ENCODE measurements around the gene CDH12. TPM values are rescaled to one million over a fixed set of nuclear protein-coding genes. Genes with fewer than 3 reads are reported as not detected.
"Not testable (repeated sequence)": the region's sequence is repeated elsewhere in the genome, so short reads cannot be mapped to it uniquely, and the experiment has no call there.

CDH12 gene
- total RNA-seq, 4 donors from 2014 or later = not detected

DNA sequence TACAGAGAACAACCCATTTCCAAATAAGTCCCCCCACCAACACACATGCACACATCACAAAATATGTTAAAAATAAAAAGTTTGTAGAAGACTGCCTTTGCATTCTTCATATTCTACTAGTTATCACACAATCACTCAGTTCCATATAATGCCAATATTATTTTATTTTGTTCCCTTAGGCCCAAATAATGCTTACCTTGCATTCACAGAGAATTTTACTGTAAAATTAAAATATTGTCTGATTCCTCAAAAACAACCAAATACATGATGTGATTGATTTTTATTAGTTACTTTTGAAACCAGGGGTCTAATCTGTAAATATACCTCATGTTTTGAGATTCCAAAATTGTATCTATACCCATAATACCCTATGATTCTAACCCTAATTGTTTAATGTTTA is 536.9 kb downstream of the CDH12 start:
- DNase-seq (ENCODE audit: low spot score) (no peak), ATAC-seq (ENCODE audit: low FRiP score) (no peak)
- TF ChIP-seq, protein P1, sequence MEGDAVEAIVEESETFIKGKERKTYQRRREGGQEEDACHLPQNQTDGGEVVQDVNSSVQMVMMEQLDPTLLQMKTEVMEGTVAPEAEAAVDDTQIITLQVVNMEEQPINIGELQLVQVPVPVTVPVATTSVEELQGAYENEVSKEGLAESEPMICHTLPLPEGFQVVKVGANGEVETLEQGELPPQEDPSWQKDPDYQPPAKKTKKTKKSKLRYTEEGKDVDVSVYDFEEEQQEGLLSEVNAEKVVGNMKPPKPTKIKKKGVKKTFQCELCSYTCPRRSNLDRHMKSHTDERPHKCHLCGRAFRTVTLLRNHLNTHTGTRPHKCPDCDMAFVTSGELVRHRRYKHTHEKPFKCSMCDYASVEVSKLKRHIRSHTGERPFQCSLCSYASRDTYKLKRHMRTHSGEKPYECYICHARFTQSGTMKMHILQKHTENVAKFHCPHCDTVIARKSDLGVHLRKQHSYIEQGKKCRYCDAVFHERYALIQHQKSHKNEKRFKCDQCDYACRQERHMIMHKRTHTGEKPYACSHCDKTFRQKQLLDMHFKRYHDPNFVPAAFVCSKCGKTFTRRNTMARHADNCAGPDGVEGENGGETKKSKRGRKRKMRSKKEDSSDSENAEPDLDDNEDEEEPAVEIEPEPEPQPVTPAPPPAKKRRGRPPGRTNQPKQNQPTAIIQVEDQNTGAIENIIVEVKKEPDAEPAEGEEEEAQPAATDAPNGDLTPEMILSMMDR (IDR thresholded peaks at IDR 0.05) = no peak

DNA sequence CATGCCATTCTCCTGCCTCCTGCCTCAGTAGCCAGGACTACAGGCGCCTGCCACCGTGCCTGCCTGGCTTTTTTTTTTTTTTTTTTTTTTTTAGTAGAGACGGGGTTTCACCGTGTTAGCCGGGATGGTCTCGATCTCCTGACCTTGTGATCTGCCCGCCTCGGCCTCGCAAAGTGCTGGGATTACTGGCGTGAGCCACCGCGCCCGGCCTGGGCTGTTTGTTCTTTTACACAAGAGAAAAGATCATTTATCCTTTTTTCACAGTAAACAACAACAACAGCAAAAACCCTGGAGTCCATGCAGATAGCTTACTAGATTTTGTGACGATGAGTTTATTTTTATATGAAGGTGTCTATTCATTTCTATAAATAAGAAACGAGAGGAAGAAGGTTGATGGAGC is 538.1 kb downstream of the CDH12 start:
- DNase-seq (ENCODE audit: low spot score); ATAC-seq (ENCODE audit: low FRiP score): not testable (repeated sequence)

DNA sequence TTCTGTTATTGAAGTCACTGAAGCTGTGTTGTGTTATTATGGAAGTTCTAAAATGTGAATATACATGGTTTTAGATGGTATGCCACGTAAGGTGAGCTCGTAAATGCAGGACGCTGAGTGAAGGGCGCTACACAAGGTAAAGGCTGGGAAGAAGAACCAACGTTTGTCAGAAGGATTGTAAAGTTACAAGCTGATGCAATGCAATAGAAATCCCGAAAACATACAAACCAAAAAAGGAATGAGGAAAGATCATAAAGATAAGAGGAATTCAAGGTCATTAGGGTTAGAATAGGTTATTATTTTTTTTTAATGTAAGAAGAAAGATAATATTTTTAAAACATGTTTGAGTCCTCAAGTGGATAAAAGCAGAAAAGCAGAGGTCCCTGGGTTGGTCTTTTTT is 538.6 kb downstream of the CDH12 start:
- ATAC-seq (ENCODE audit: low FRiP score) = no peak
- TF ChIP-seq, protein P1 (IDR thresholded peaks at IDR 0.05) = no peak

DNA sequence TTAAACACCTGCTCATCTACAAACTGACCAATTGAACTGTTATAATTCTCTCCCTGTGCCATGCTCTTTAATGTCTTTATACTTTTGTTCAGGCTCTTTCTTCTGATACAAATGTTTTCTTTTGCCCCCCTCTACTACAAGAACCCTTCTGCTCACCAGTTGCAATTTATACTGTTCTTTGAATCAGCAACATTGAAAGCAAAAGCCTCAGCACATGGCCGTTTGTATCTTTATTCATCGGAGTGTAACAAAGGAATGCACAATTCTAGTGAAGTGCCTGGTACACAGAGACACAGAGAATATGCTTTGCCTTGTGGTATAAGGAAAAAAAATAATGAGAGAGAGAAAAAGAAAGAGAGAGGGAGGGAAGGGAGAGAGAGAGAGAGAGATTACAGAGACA is 547.1 kb downstream of the CDH12 start:
- TF ChIP-seq, protein P1 (IDR thresholded peaks at IDR 0.05) = no peak
- DNase-seq (ENCODE audit: low spot score) (no peak), ATAC-seq (ENCODE audit: low FRiP score) (no peak)

More for the DNA sequence above, 538.6 kb downstream of the CDH12 start:
- DNase-seq (ENCODE audit: low spot score) = no peak

DNA sequence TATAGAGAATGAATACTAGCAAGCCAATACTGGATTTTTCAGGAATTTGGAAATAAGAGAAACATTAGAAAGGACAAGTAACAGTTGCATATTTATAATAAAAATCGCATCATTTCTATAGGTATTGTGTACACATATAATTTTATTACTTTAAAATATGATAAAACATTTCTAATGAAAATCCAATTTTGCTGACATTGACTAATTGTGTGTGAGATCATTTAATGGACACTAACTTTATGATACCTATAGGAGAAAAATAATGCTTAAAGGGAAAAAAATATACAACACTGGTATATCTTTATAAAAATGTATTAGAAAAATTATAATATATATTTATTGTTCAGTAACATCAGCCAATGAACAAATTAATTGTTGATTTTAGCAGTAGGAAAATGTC is 557.3 kb downstream of the CDH12 start:
- DNase-seq (ENCODE audit: low spot score) (no peak), ATAC-seq (ENCODE audit: low FRiP score) (no peak)
- TF ChIP-seq, protein P1 (IDR thresholded peaks at IDR 0.05) = no peak

DNA sequence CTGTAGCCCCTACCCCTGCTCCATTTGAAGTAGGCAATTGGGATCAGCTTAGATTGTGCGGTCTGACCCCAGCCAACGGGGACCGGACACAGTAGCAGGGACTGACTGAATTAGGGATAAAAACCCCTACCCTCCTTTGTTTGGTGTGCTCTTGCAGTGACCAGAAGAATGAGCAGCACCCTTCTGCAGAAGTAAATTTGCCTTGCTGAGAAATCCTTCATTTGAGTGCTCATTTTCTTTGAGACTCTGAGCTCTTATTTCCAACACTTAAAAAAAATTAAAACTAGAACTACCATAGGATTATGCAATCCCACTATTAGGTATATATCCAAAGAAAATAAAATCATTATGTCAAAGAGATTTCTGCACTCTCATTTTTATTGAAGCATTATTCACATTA is 560.0 kb downstream of the CDH12 start:
- no peak for ATAC-seq (ENCODE audit: low FRiP score)
- DNase-seq (ENCODE audit: low spot score) = no peak
- TF ChIP-seq, protein P1 (IDR thresholded peaks at IDR 0.05) = no peak

DNA sequence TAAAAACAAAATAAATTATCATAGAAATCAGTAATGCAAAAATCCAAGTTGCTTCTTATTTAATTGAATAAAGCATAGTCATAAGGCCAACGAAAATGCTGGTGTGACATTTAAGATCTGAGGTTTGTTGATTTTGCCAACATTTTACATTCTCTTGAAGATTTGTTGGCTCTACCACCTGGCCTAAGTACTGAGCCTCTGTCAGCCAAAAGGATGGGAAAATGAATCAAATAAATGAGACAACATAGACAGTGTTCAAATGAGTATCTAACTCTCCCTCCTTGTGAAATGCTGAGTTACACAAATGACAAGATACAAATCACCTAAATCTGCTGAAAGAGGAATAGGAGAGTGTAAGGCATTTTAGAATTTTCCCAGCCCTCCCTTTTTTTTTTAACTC is 575.0 kb downstream of the CDH12 start:
- no peak for ATAC-seq (ENCODE audit: low FRiP score)
- TF ChIP-seq, protein P1 (IDR thresholded peaks at IDR 0.05) = no peak

DNA sequence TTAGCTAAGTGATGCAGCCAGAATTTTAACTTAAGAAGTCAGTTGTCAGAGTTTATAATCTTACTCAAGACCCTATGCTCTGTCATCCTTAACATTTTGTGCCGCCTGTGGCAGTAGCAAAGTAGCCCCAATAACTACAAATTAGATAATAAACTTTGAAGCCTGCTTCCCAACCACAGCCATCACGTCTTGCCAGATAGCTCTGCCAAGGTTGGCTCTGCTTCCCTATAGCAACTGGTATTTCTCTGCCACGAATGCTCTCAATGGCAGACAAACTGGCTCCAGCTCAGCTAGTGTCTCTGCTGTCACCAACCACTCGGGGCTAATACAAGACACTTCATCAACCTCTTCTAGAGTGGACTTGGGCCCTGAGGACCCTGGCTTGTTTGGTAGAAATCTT is 576.1 kb downstream of the CDH12 start:
- TF ChIP-seq, protein P1 (IDR thresholded peaks at IDR 0.05) = no peak
- ATAC-seq (ENCODE audit: low FRiP score) = no peak
- DNase-seq (ENCODE audit: low spot score) = no peak

More for the DNA sequence above, 575.0 kb downstream of the CDH12 start:
- no peak for DNase-seq (ENCODE audit: low spot score)

DNA sequence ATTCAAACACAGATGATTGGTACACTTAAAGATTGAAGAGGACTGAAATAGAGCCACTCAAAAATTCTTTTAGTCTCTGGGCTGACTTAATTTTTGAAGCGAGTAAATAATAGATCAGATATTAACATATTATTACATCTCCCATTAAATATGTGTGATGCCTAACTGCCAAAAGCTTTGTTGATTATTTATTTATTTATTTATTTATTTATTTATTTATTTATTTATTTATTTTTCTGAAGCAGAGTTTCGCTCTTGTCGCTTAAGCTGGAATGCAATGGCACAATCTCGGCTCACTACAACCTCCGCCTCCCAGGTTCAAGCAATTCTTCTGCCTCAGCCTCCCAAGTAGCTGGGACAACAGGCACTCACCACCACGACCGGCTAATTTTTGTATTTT is 587.3 kb downstream of the CDH12 start:
- DNase-seq (ENCODE audit: low spot score); ATAC-seq (ENCODE audit: low FRiP score): not testable (repeated sequence)
